Measurements from ENCODE around the gene EPHB3.

EPHB3 gene

GRCh38 chr3:184564685-184565385, 3.2 kb downstream of the EPHB3 start:
- DNase-seq, result no peak

GRCh38 chr3:184565421-184566211, 4.0 kb downstream of the EPHB3 start:
- DNase-seq, result peak; percentile 90

- no peak for DNase-seq
Observed at GRCh38 chr3:184566441-184567414, 5.1 kb downstream of the EPHB3 start.

- DNase-seq, result peak; percentile 56
Observed at GRCh38 chr3:184567946-184568559, 6.5 kb downstream of the EPHB3 start.

- DNase-seq, result no peak
Observed at GRCh38 chr3:184568560-184568923, 7.0 kb downstream of the EPHB3 start.

- DNase-seq, result peak; percentile 100
Observed at GRCh38 chr3:184568924-184569829, 7.6 kb downstream of the EPHB3 start.

- no peak for DNase-seq
Observed at GRCh38 chr3:184570035-184570434, 8.4 kb downstream of the EPHB3 start.

GRCh38 chr3:184570489-184570888, 8.9 kb downstream of the EPHB3 start:
- no peak for DNase-seq

GRCh38 chr3:184571750-184572377, 10.3 kb downstream of the EPHB3 start:
- no peak for DNase-seq

- DNase-seq, result no peak
Observed at GRCh38 chr3:184572633-184573270, 11.2 kb downstream of the EPHB3 start.

- DNase-seq, result peak; percentile 38
Observed at GRCh38 chr3:184574515-184575417, 13.2 kb downstream of the EPHB3 start.

GRCh38 chr3:184575701-184576100, 14.1 kb downstream of the EPHB3 start:
- no peak for DNase-seq

GRCh38 chr3:184576457-184577240, 15.1 kb downstream of the EPHB3 start:
- DNase-seq, result no peak

- DNase-seq, result no peak
Observed at GRCh38 chr3:184577546-184577945, 16.0 kb downstream of the EPHB3 start.

GRCh38 chr3:184578218-184578617, 16.6 kb downstream of the EPHB3 start:
- DNase-seq, result no peak

GRCh38 chr3:184578822-184579221, 17.2 kb downstream of the EPHB3 start:
- DNase-seq, result no peak

GRCh38 chr3:184579513-184579912, 17.9 kb downstream of the EPHB3 start:
- no peak for DNase-seq

GRCh38 chr3:184580376-184580775, 18.8 kb downstream of the EPHB3 start:
- DNase-seq, result no peak

Measured in fibroblast of skin of abdomen (primary cell).